Stomach (tissue), 4 donors: Measurements from ENCODE around the gene PSD2.

Experiments used
- CTCF ChIP-seq, 7 experiments: fragments of 450-650 bp in 4 of 7; fragments of 200-600 bp in 3 of 7; sonication (generic) in 3 of 7; IDR thresholded peaks; one replicate each; pipeline ENCODE4 v1.5.1; 2016 to 2019; ENCODE audit warnings: antibody characterized with exemption in 7 of 7, control low read depth in 2 of 7, mild to moderate bottlenecking in 1 of 7
- EP300 ChIP-seq: sonication (generic); formaldehyde crosslinking; IDR thresholded peaks from one replicate; pipeline ENCODE4 v1.6.1; 2017; ENCODE audit warnings: antibody characterized with exemption

GRCh38 chr5:139761501-139761900 is 34.1 kb upstream of the PSD2 start:
- TF ChIP-seq EP300 = no peak
- TF ChIP-seq CTCF (IDR thresholded peaks at IDR 0.05) = no peak
